Kidney (tissue), 14 donors: ENCODE data around the gene BTBD9. TPM values are rescaled to one million over a fixed set of nuclear protein-coding genes. Genes with fewer than 3 reads are reported as not detected.

Source experiments
- DNase-seq, 5 donors: peaks; one replicate each; pipeline ENCODE4 v3.0.0-alpha.2; 2013 to 2020
- FAIRE-seq: peaks from 2 replicates; lab custom pipeline; 2012; peaks lifted over from hg19 to GRCh38; lab: Jason Lieb, UNC
- H3K27ac ChIP-seq, 2 donors: one replicate each; pipeline ENCODE4 v1.7.0; 2013; ENCODE audit warnings: low read depth in 2 of 2, low read length in 2 of 2, inconsistent platforms in 1 of 2
- H3K27me3 ChIP-seq: one replicate; pipeline ENCODE4 v1.7.1; 2013; ENCODE audit warnings: low read length, inconsistent platforms; ENCODE audit not compliant: control insufficient read depth, insufficient read depth
- H3K36me3 ChIP-seq, 3 donors: one replicate each; pipeline versions ENCODE4 v1.7.0 to v1.7.1; 2013; ENCODE audit warnings: low read length in 3 of 3, control low read depth in 1 of 3, inconsistent platforms in 1 of 3; ENCODE audit not compliant: insufficient read depth in 3 of 3, control insufficient read depth in 2 of 3
- H3K4me1 ChIP-seq, 3 donors: one replicate each; pipeline versions ENCODE4 v1.7.0 to v1.7.1; 2013; ENCODE audit warnings: low read length in 3 of 3, inconsistent platforms in 1 of 3, low read depth in 1 of 3; ENCODE audit not compliant: control insufficient read depth in 2 of 3, insufficient read depth in 2 of 3
- H3K4me3 ChIP-seq, 3 donors: one replicate each; pipeline versions ENCODE4 v1.7.0 to v1.8.1; 2013; ENCODE audit warnings: low read length in 3 of 3, control low read depth in 1 of 3, inconsistent platforms in 1 of 3
- H3K9ac ChIP-seq, 3 donors: one replicate each; pipeline versions ENCODE4 v1.7.0 to v1.7.1; 2013; ENCODE audit warnings: low read length in 3 of 3, control low read depth in 1 of 3, inconsistent platforms in 1 of 3
- H3K9me3 ChIP-seq, 3 donors: one replicate each; pipeline versions ENCODE4 v1.7.0 to v1.7.1; 2013; ENCODE audit warnings: low read length in 3 of 3, control low read depth in 1 of 3, inconsistent platforms in 1 of 3; ENCODE audit not compliant: control insufficient read depth in 2 of 3, insufficient read depth in 1 of 3
- CTCF ChIP-seq: IDR thresholded peaks from 3 replicates; pipeline ENCODE4 v1.5.1; 2012; ENCODE audit warnings: mild to moderate bottlenecking, moderate library complexity, borderline replicate concordance; ENCODE audit not compliant: insufficient read depth; ENCODE audit errors: extremely low read depth
- intact Hi-C: fragments of 100-400 bp; cut with DNase I; formaldehyde crosslinking; loops from one replicate; pipeline ENCODE4 v1.11.1; 2022
- polyA plus RNA-seq: library from polyadenylated mRNA; stranded (reverse); fragments of 350-450 nt; fragmentation: Illumina TruSeq; extraction: RNeasy Lipid Tissue Mini Kit (QIAGEN cat#74804); gene quantifications from one replicate; pipeline ENCODE4 v1.2.3, GENCODE V29; 2014; ENCODE audit warnings: low read depth, low replicate concordance; ENCODE audit not compliant: insufficient read depth
- total RNA-seq: library from RNA; stranded (reverse); fragmentation: NEBNext Ultra II Directional; extraction: Animal tissue kit (Norgen Biotek cat#: 25700); gene quantifications from one replicate; pipeline ENCODE4 v1.2.1, GENCODE V29; 2021
- donor health status: control.
- donor health status: control.
- donor health status: control.
- donor health status: control.
- donor health status: control.
- donor health status: DM: yes; HTN: yes; CAD: no.
- donor health status: Normal renal cell carcinoma (clear cell type).

Gene BTBD9
- total and polyA plus RNA-seq, 2 donors from 2014 or later, result 4.2 to 29.9 TPM

- Histone ChIP-seq H3K27ac (no peak overlapping the region), H3K36me3 (no peaks in the 10 kb centered on the region), H3K9me3 (no peaks in the 10 kb centered on the region), H3K4me3 (no peak overlapping the region), H3K9ac (no peak overlapping the region), H3K27me3 (no peaks in the 10 kb centered on the region), H3K4me1 (no peaks in the 10 kb centered on the region)
- intact Hi-C loops, result no loop called here
- no peak for TF ChIP-seq CTCF
- FAIRE-seq (no peak), DNase-seq (no peak)
Measured at GRCh38 chr6:38420207-38420606, 219.5 kb downstream of the BTBD9 start.

- H3K4me3 ChIP-seq, result no peak overlapping the region
- no peaks in the 10 kb centered on the region for H3K9me3 ChIP-seq
- H3K9ac ChIP-seq, result no peak overlapping the region
- H3K4me1 ChIP-seq, result no peaks in the 10 kb centered on the region
- DNase-seq (no peak), FAIRE-seq (no peak)
- no peaks in the 10 kb centered on the region for H3K27me3 ChIP-seq
- TF ChIP-seq CTCF, result no peak
- intact Hi-C loops, result no loop called here
- no peak overlapping the region for H3K27ac ChIP-seq
- H3K36me3 ChIP-seq, result no peaks in the 10 kb centered on the region
Measured at GRCh38 chr6:38417521-38417920, 222.2 kb downstream of the BTBD9 start.

GRCh38 chr6:38415231-38416005 is 224.3 kb downstream of the BTBD9 start:
- H3K4me3 ChIP-seq, result no peak overlapping the region
- no peak overlapping the region for H3K9ac ChIP-seq
- no peaks in the 10 kb centered on the region for H3K27me3 ChIP-seq
- no peak for TF ChIP-seq CTCF
- no peak for DNase-seq
- intact Hi-C loops, result no loop called here
- no peaks in the 10 kb centered on the region for H3K4me1 ChIP-seq
- H3K27ac ChIP-seq, result no peak overlapping the region
- no peaks in the 10 kb centered on the region for H3K9me3 ChIP-seq
- FAIRE-seq, result no peak
- H3K36me3 ChIP-seq, result no peaks in the 10 kb centered on the region
